HUES48 (cell line): ENCODE measurements around the gene TTC39C.
A peak's percentile ranks its signal among the peaks of the same experiment; 100 is the strongest.

Source experiments
- H3K27ac ChIP-seq: one replicate; pipeline ENCODE4 v1.7.0; 2013; ENCODE audit warnings: low read depth, low read length, inconsistent platforms
- H3K27me3 ChIP-seq: 2 replicates; pipeline ENCODE4 v1.6.1; 2013; ENCODE audit warnings: mild to moderate bottlenecking, low read length; ENCODE audit not compliant: control insufficient read depth, insufficient read depth
- H3K36me3 ChIP-seq: 2 replicates; pipeline ENCODE4 v1.6.1; 2013; ENCODE audit warnings: low read length; ENCODE audit not compliant: control insufficient read depth, insufficient read depth
- H3K4me1 ChIP-seq: 2 replicates; pipeline ENCODE4 v1.6.1; 2013; ENCODE audit warnings: mild to moderate bottlenecking, low read length; ENCODE audit not compliant: control insufficient read depth, insufficient read depth
- H3K4me3 ChIP-seq: 2 replicates; pipeline ENCODE4 v1.5.1; 2013; ENCODE audit warnings: mild to moderate bottlenecking, low read depth, low read length
- H3K9ac ChIP-seq: 2 replicates; pipeline ENCODE4 v1.6.1; 2013; ENCODE audit warnings: mild to moderate bottlenecking, low read depth, low read length, moderate library complexity
- H3K9me3 ChIP-seq: 2 replicates; pipeline ENCODE4 v1.6.1; 2013; ENCODE audit warnings: low read length; ENCODE audit not compliant: control insufficient read depth, insufficient read depth

TTC39C gene

DNA sequence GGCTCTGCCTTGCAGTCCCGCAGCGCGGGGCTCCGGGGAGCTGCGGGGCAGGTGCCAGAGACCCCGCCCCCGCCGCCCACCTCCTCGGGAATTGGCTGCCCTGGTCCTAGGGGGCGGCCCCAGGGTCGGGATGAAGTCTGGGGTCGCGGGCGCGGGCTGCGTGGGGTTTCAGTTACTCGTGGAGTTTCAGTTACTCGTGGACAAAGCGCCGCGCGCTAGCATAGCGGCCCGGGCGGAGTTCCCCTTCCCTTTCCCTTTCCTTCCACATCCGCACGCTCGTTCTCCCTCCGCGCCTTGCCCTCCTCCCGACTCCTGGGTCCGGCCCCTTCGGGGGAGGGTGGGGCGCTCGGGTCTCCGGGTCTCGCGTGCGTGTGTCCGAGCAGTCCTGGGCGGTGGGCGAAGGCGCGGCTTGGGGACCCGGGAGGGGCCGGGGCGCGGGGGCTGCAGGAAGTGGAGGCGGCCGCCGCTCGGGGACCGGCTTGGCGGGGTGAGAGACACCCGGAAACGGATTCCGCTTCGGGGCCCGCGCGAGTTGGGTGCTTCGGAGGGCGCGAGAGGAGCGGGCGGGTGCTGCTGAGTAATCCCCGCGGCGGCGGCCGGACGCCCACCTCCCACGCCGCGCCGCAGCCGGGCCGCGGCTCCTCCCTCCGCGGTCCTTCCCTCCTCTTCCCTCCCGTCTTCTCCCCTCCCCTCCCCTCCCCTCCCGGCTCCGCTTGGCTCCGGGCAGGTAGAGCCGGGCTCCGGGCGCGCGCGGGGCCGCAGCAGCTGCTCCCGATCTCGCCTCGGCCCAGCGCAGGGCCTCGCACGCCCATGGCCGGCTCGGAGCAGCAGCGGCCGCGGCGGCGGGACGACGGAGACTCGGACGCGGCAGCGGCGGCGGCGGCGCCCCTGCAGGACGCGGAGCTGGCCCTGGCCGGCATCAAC, at the start of gene TTC39C:
Gene TTC39C, plus strand, starts transcription at position 693 of the 924 bp plus-strand sequence. Its CDS starts 118 bp downstream, at position 811.
- H3K4me3 ChIP-seq = peak within 1 kb of the TSS; percentile 88
- H3K36me3 ChIP-seq = 0 out of 2 replicates have a peak, but pooled peaks cover 4% of the 10 kb centered on the region
- H3K27me3 ChIP-seq = peaks cover 24% of the 10 kb centered on the region
- H3K4me1 ChIP-seq = peaks cover 43% of the 10 kb centered on the region
- no peaks in the 10 kb centered on the region for H3K9me3 ChIP-seq
- no peak within 1 kb of the TSS for H3K27ac ChIP-seq
- H3K9ac ChIP-seq = peak within 1 kb of the TSS; percentile 69

DNA sequence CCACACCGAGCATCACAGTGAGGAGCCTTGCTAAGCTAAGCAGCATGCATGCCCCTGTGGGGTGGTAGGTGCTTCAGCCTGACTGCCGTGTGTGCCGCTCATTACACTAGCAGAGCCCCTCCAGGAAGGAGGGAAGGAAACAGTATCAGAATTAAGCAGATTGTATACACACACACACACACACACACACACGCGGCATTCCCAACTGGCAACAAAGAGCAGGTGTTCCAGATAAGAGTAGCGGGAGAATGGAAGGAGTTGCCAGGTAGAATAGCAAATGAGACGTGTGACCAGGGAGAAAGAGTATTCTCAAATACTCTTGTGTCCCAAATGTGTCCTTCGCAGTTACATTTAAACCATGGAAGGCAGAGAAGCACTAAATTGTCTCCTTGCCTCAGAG, 47.6 kb upstream of the TTC39C start:
- no peak overlapping the region for H3K9ac ChIP-seq
- H3K4me1 ChIP-seq = peaks cover 4% of the 10 kb centered on the region; the same call in 1 of the 2 replicates
- H3K36me3 ChIP-seq = no peaks in the 10 kb centered on the region
- no peaks in the 10 kb centered on the region for H3K9me3 ChIP-seq
- no peaks in the 10 kb centered on the region for H3K27me3 ChIP-seq
- no peak overlapping the region for H3K27ac ChIP-seq
- no peak overlapping the region for H3K4me3 ChIP-seq

DNA sequence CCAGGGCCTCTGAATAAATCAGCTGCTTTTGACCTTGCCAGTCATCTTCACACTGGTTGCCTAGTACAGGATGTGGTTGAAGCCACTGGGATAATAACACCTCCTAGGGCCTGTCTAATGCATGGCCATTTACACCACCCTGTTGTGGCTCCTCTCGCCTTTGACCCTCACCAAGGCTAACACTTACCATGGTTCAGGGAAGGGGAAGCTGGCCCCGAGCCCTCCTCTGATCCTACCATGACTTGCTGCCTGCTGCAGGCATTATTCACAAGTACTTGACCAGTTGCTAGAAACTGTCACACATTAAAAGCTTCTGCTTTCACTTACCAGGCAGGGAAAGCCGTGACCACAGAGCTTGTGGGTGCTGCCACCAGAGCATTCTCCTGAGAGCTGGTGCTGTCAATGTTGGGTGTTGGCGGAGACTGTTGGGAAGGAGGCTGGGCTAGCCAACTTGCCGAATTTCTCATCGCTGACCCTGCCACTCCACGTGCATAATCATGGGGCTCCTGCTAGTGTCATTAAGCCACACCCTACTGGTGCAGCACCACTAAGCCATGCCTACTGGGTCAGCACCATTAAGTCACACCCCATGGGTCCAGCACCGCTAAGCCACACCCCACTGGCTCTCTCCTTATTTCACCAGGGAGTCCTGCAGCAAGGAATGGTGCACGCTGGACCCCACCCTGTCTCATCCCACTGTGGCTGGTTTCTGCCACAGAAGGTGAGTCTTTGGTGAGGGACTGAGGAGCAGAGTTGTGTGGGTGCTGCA, 47.0 kb upstream of the TTC39C start:
- H3K27me3 ChIP-seq = no peaks in the 10 kb centered on the region
- H3K9ac ChIP-seq = no peak overlapping the region
- no peaks in the 10 kb centered on the region for H3K36me3 ChIP-seq
- no peak overlapping the region for H3K4me3 ChIP-seq
- H3K4me1 ChIP-seq = peaks cover 4% of the 10 kb centered on the region; the same call in 1 of the 2 replicates
- no peak overlapping the region for H3K27ac ChIP-seq
- no peaks in the 10 kb centered on the region for H3K9me3 ChIP-seq

DNA sequence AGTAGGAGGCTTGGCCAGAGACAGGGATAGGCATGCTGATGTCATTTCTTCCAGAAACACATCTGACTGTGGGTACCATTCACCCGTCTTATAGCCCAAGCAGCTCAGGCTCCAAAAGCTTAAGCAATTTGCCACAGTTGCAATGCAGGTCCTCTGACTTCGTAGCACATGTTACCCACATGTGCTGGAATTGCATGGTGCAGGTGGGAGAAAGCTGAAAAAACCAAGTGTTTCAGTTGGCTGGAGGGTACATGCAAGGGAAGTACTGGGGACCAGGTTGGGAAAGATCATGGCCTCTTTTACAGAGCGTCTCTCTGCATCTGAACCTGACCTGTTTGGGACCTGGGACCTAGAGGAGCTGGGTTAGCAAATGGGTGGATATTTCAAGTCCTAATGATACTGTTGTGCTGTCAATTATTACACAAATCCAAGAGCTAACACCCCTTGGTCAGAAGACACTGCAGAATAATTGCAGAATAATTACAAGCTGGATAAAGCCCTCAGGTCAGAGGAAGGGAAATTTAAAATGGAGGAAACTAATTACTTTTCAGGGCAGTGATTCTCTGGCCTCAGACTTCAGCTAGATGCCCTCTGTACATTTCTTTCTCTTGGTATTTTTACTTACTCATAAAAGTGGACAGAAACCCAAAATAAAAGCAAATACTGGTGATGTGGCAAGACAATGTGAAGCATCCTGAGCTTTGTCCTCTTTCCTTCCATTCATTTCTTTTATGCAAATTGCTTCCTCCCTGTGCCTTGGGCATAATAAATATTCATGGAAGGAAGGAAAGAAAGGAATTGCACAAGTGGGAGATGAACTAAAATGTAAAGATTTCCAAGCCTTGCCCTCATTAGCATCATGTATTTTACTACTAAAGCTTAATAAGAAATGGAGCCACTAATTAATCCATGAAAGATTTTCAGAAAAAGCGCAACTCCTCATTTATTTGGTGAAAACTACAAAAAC, 45.6 kb upstream of the TTC39C start:
- H3K9ac ChIP-seq = no peak overlapping the region
- H3K27me3 ChIP-seq = no peaks in the 10 kb centered on the region
- H3K9me3 ChIP-seq = no peaks in the 10 kb centered on the region
- H3K36me3 ChIP-seq = no peaks in the 10 kb centered on the region
- H3K27ac ChIP-seq = no peak overlapping the region
- peaks cover 4% of the 10 kb centered on the region; the same call in 1 of the 2 replicates for H3K4me1 ChIP-seq
- no peak overlapping the region for H3K4me3 ChIP-seq

DNA sequence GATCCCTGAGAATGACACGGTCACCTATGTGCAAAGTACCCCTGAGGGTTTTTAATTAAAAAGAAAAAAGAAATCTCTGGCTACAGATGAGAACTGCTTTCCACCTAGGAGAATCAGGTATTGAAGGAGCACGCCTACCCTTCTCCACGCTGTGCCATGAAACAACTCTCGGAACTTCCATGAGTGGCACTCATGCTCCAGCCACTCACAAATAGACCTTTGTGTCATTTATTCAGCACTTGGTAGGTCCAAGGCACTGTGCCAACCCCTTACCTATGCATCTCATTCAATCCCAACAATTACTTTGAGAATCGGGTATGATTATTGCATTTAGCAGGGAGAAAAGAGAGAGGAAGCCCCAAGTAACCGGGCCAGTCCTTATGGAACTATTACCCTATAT, 44.9 kb upstream of the TTC39C start:
- H3K27ac ChIP-seq = no peak overlapping the region
- peaks cover 4% of the 10 kb centered on the region; the same call in 1 of the 2 replicates for H3K4me1 ChIP-seq
- no peaks in the 10 kb centered on the region for H3K36me3 ChIP-seq
- no peak overlapping the region for H3K4me3 ChIP-seq
- no peaks in the 10 kb centered on the region for H3K9me3 ChIP-seq
- no peak overlapping the region for H3K9ac ChIP-seq
- no peaks in the 10 kb centered on the region for H3K27me3 ChIP-seq

DNA sequence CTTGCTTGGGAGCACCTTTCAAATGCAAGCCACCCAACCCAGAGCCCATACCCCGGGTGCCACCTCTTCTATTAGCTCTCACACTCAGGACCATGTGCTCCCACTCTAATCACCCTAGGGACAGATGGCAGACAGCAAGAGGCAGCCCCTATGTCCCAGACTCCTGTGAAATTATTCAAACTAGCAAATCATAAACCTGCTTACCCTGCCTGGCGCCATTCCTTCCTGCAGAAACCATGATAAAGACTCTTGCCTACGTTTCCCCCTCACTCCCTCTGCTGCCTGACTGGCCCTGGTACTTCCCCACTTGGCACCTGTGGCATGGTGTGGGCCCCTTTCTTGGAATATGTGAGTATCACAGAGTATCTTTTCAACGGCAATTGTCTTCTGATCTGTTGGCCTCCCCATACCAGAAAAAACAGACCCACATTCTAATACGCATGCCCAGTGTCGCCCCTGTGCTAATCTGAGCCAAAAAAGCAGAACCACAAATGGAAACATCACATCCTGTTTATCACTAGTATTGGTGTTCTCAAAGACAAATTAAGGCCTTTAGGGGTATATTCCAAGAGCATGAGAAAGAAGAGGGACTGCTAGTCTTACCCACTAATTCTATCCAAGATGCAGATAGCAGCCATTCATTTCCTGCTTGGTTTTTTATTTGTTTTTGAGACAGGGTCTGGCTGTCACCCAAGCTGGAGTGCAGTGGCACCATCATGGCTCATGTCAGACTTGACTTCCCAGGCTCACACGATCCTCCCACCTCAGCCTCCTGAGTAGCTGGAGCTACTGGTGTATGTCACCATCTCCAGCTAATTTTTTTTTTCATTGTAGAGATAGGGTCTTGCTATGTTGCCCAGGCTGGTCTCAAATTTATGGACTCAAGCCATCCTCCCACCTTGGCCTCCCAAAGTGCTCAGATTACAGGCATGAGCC, 44.1 kb upstream of the TTC39C start:
- H3K27ac ChIP-seq = no peak overlapping the region
- H3K9me3 ChIP-seq = no peaks in the 10 kb centered on the region
- no peaks in the 10 kb centered on the region for H3K36me3 ChIP-seq
- H3K9ac ChIP-seq = no peak overlapping the region
- H3K27me3 ChIP-seq = no peaks in the 10 kb centered on the region
- peaks cover 4% of the 10 kb centered on the region; the same call in 1 of the 2 replicates for H3K4me1 ChIP-seq
- H3K4me3 ChIP-seq = no peak overlapping the region

DNA sequence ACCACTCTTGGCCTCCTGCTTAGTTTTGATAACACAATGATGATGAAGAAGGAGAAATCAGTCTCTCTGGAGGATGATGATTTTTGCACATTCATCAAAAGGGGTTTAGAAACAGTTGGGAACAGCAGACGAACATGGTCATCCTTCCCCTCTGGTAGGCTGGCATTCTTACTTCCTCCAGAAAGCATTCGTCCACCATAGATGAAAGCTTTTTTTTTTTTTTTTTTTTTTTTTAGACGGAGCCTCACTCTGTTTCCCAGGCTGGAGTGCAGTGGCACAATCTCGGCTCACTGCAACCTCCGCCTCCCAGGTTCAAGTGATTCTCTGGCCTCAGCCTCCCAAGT, 43.5 kb upstream of the TTC39C start:
- Histone ChIP-seq H3K4me1 (peaks cover 4% of the 10 kb centered on the region; the same call in 1 of the 2 replicates), H3K9ac (no peak overlapping the region), H3K36me3 (no peaks in the 10 kb centered on the region), H3K27ac (no peak overlapping the region), H3K27me3 (no peaks in the 10 kb centered on the region), H3K9me3 (no peaks in the 10 kb centered on the region), H3K4me3 (no peak overlapping the region)

DNA sequence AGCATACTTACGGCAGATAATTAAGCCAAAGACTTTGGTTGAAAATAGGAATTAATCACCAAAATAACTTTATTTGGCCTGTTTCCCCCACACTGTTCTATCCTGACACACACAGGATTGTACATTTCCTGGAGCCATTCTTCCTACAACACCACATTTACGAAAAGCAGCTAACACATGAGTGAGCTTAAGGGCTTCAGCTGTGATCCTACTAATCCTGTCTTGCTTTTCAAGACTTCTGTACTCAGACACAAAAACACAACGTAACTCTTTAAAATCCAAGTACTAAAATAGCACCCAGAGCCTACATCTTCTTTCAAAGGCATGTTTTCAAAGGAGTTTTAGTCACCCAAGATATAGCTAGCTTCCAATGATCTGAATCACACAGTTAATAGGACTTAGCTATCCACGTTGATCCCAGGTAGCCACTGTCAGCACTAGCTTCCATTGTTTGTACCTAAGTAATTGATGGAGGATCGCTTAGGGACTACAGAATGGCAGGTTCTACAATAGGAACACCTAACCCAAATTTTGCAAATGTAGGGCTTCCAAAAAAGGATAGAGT, 42.8 kb upstream of the TTC39C start:
- no peaks in the 10 kb centered on the region for H3K27me3 ChIP-seq
- H3K36me3 ChIP-seq = no peaks in the 10 kb centered on the region
- H3K4me3 ChIP-seq = no peak overlapping the region
- H3K4me1 ChIP-seq = peaks cover 4% of the 10 kb centered on the region; the same call in 1 of the 2 replicates
- no peak overlapping the region for H3K9ac ChIP-seq
- no peaks in the 10 kb centered on the region for H3K9me3 ChIP-seq
- no peak overlapping the region for H3K27ac ChIP-seq

DNA sequence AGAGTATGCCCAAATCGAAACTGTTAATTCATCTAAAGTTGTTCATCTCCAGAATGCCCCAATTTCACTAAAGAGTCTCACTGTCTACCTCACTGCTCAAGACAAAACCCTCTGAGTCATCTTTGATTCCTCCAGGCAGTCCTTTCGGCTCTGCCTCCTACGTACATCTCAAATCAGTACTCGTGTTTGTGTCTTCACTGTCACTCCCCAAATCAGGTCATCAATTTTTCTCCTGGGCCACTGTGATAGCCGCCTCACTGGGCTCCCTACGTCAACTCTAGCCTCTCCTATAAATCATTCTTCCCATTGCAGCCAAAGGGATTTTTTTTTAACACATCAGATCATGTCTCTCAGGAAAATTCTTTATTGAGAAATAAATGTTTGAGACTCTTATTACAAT, 42.1 kb upstream of the TTC39C start:
- H3K36me3 ChIP-seq = no peaks in the 10 kb centered on the region
- H3K9me3 ChIP-seq = no peaks in the 10 kb centered on the region
- no peak overlapping the region for H3K27ac ChIP-seq
- H3K4me1 ChIP-seq = peaks cover 4% of the 10 kb centered on the region; the same call in 1 of the 2 replicates
- no peaks in the 10 kb centered on the region for H3K27me3 ChIP-seq
- no peak overlapping the region for H3K9ac ChIP-seq
- no peak overlapping the region for H3K4me3 ChIP-seq
